GM23338 (cell line): ENCODE measurements around the gene MS4A18. TPM values are rescaled to one million over a fixed set of nuclear protein-coding genes. Genes with fewer than 3 reads are reported as not detected.

Experiments used
- ATAC-seq: fragments of 200-7000 bp; cut with Tn5 transposase; 3 replicates; pipeline ENCODE4 v1.9.1; 2020
- DNase-seq: peaks from one replicate; pipeline ENCODE4 v3.0.0-alpha.2; 2015; ENCODE audit warnings: low spot score
- H2AFZ ChIP-seq: fragments of 200-600 bp; sonication (generic); 2 replicates; pipeline ENCODE4 v1.8.0; 2016; ENCODE audit warnings: antibody characterized with exemption, mild to moderate bottlenecking, moderate library complexity
- H3F3A ChIP-seq: fragments of 200-600 bp; sonication (generic); replicated peaks from 2 replicates; pipeline ENCODE4 v1.8.0; 2017; ENCODE audit warnings: antibody characterized with exemption, mixed run types, low read depth
- H3K27ac ChIP-seq: fragments of 200-600 bp; sonication (generic); 2 replicates; pipeline ENCODE4 v1.6.1; 2016; ENCODE audit warnings: low read depth
- H3K27me3 ChIP-seq: fragments of 200-600 bp; sonication (generic); 2 replicates; pipeline ENCODE4 v1.8.0; 2016; ENCODE audit warnings: mild to moderate bottlenecking, mixed run types, moderate library complexity; ENCODE audit not compliant: insufficient read depth
- H3K36me3 ChIP-seq: fragments of 200-600 bp; sonication (generic); 2 replicates; pipeline ENCODE4 v1.8.0; 2016; ENCODE audit warnings: mild to moderate bottlenecking; ENCODE audit not compliant: insufficient read depth
- H3K4me1 ChIP-seq: fragments of 200-600 bp; sonication (generic); 2 replicates; pipeline ENCODE4 v1.8.0; 2016; ENCODE audit warnings: mild to moderate bottlenecking, moderate library complexity; ENCODE audit not compliant: insufficient read depth
- H3K4me2 ChIP-seq: fragments of 200-600 bp; sonication (generic); 2 replicates; pipeline ENCODE4 v1.7.1; 2017; ENCODE audit warnings: mixed run types
- H3K4me3 ChIP-seq: fragments of 200-600 bp; sonication (generic); 2 replicates; pipeline ENCODE4 v1.6.1; 2016; ENCODE audit warnings: mixed run types
- H3K79me2 ChIP-seq: fragments of 200-600 bp; sonication (generic); replicated peaks from 2 replicates; pipeline ENCODE4 v1.8.0; 2017; ENCODE audit warnings: mild to moderate bottlenecking; ENCODE audit not compliant: insufficient read depth
- H3K9me2 ChIP-seq: fragments of 200-600 bp; sonication (generic); 2 replicates; pipeline ENCODE4 v1.8.0; 2017; ENCODE audit not compliant: insufficient read depth
- H4K20me1 ChIP-seq: fragments of 200-600 bp; sonication (generic); replicated peaks from 2 replicates; pipeline ENCODE4 v1.8.0; 2017; ENCODE audit warnings: mild to moderate bottlenecking; ENCODE audit not compliant: insufficient read depth
- H3K27ac Mint-ChIP-seq: 2 replicates; pipeline ENCODE4 v1.8.0; 2020; ENCODE audit warnings: inconsistent platforms, mild to moderate bottlenecking, moderate library complexity, mixed read lengths
- H3K27me3 Mint-ChIP-seq: 3 replicates; pipeline ENCODE4 v1.8.0; 2022; ENCODE audit warnings: low read depth, mild to moderate bottlenecking, moderate library complexity, mixed read lengths, inconsistent platforms; ENCODE audit not compliant: insufficient read depth, poor library complexity
- H3K36me3 Mint-ChIP-seq: 3 replicates; pipeline ENCODE4 v1.8.0; 2021; ENCODE audit warnings: low read depth, mild to moderate bottlenecking, inconsistent platforms, moderate library complexity, mixed read lengths
- H3K4me1 Mint-ChIP-seq: 3 replicates; pipeline ENCODE4 v1.8.0; 2020; ENCODE audit warnings: mild to moderate bottlenecking, inconsistent platforms, mixed read lengths
- H3K4me3 Mint-ChIP-seq: 3 replicates; pipeline ENCODE4 v1.8.0; 2021; ENCODE audit warnings: moderate library complexity, mild to moderate bottlenecking, inconsistent platforms, mixed read lengths
- H3K9me3 Mint-ChIP-seq: 3 replicates; pipeline ENCODE4 v1.8.0; 2020; ENCODE audit warnings: moderate library complexity, mild to moderate bottlenecking, inconsistent platforms, mixed read lengths
- CREB1 ChIP-seq: fragments of 250-450 bp; sonication (Bioruptor Pico); IDR thresholded peaks from 2 replicates; pipeline ENCODE4 v1.5.0; 2020; ENCODE audit warnings: low read depth, mild to moderate bottlenecking, moderate library complexity
- EZH2 ChIP-seq: fragments of 200-600 bp; sonication (generic); IDR thresholded peaks from one replicate; pipeline ENCODE4 v1.8.0; 2017; ENCODE audit warnings: antibody characterized with exemption, mild to moderate bottlenecking, low read depth; ENCODE audit not compliant: unreplicated experiment
- NANOG ChIP-seq: IDR thresholded peaks from 2 replicates; pipeline ENCODE4 v1.6.1; 2016; ENCODE audit warnings: antibody characterized with exemption, borderline replicate concordance
- POLR2AphosphoS5 ChIP-seq: IDR thresholded peaks from 2 replicates; pipeline ENCODE4 v1.6.1; 2016; ENCODE audit warnings: antibody characterized with exemption, low read depth
- ZNF114 ChIP-seq: fragments of 250-450 bp; sonication (Bioruptor Pico); IDR thresholded peaks from 2 replicates; pipeline ENCODE4 v1.5.0; 2020; ENCODE audit warnings: mild to moderate bottlenecking, moderate library complexity
- polyA plus RNA-seq: library from polyadenylated mRNA; unstranded; fragments of >200 nt; fragmentation: Nextera tagmentation; extraction: Ambion mirVana; gene quantifications from 2 replicates; pipeline ENCODE4 v1.2.1, GENCODE V29; 2016
- total RNA-seq: library from RNA; depleted of rRNA; stranded (reverse); fragments of >200 nt; shearing (Covaris generic); gene quantifications from 2 replicates; pipeline ENCODE4 v1.2.3, GENCODE V29; 2014
- TF ChIP-seq, protein P1 (sequence below): IDR thresholded peaks from 2 replicates; pipeline ENCODE4 v1.6.1; 2016; ENCODE audit warnings: antibody characterized with exemption
- TF ChIP-seq, protein P2 (sequence below): fragments of 250-450 bp; sonication (Bioruptor Pico); IDR thresholded peaks from 2 replicates; pipeline ENCODE4 v1.5.0; 2020; ENCODE audit warnings: mild to moderate bottlenecking, moderate library complexity

Gene MS4A18
- total and polyA plus RNA-seq, 2 experiments from 2014 or later, result not detected

DNA sequence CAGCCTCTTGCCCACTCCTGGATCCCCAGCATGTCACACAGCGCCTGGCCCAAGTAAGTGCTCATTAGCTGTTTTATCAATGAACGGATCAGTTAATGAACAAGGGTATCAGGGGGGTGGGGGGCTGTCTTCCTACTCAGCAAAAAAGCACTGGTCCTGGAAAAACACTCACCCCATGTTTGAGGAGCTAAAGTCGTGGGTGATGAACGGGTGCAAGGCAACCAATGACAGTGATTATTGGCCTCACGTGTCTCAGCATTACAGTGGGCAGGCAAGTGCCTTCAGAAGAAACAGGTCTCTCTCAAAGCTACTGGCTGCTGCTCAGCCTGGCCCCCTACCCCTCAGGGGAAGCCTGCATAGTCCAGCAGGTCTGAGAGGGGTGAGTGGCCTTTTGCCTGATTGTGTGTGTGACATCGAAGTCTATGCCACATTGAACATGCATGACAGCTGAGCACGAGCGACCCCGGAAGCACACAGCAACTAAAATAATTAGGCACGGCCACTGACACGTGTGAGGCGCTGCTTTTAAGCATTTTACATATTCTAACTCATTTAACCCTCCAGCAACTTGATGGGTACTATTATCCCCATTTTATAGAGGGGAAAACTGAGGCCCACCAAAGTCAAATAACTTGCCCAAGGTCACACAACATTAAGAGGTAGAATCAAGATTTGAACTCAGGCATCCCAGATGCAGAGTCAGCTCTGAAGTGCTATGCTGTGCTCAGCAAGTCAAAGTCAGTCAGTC lies 58.0 kb downstream of the MS4A18 start:
- H3K4me3 Mint-ChIP-seq, result no peak overlapping the region
- Histone ChIP-seq H3K36me3 (no peaks in the 10 kb centered on the region), H3K4me2 (no peak overlapping the region), H3K4me3 (no peak overlapping the region), H3K79me2 (no peaks in the 10 kb centered on the region), H3K27me3 (no peaks in the 10 kb centered on the region), H2AFZ (no peak overlapping the region), H3F3A (no peaks in the 10 kb centered on the region), H3K27ac (no peak overlapping the region), H3K4me1 (no peaks in the 10 kb centered on the region), H4K20me1 (no peaks in the 10 kb centered on the region), H3K9me2 (peaks cover 4% of the 10 kb centered on the region; the same call in 1 of the 2 replicates)
- no peak overlapping the region for H3K27ac Mint-ChIP-seq
- no peaks in the 10 kb centered on the region for H3K4me1 Mint-ChIP-seq
- TF ChIP-seq EZH2 (no peak), POLR2AphosphoS5 (no peak), ZNF114 (no peak), CREB1 (CRISPR knock-in tag) (no peak), NANOG (no peak)
- TF ChIP-seq, protein P1, sequence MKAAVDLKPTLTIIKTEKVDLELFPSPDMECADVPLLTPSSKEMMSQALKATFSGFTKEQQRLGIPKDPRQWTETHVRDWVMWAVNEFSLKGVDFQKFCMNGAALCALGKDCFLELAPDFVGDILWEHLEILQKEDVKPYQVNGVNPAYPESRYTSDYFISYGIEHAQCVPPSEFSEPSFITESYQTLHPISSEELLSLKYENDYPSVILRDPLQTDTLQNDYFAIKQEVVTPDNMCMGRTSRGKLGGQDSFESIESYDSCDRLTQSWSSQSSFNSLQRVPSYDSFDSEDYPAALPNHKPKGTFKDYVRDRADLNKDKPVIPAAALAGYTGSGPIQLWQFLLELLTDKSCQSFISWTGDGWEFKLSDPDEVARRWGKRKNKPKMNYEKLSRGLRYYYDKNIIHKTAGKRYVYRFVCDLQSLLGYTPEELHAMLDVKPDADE, result no peak
- TF ChIP-seq, protein P2, sequence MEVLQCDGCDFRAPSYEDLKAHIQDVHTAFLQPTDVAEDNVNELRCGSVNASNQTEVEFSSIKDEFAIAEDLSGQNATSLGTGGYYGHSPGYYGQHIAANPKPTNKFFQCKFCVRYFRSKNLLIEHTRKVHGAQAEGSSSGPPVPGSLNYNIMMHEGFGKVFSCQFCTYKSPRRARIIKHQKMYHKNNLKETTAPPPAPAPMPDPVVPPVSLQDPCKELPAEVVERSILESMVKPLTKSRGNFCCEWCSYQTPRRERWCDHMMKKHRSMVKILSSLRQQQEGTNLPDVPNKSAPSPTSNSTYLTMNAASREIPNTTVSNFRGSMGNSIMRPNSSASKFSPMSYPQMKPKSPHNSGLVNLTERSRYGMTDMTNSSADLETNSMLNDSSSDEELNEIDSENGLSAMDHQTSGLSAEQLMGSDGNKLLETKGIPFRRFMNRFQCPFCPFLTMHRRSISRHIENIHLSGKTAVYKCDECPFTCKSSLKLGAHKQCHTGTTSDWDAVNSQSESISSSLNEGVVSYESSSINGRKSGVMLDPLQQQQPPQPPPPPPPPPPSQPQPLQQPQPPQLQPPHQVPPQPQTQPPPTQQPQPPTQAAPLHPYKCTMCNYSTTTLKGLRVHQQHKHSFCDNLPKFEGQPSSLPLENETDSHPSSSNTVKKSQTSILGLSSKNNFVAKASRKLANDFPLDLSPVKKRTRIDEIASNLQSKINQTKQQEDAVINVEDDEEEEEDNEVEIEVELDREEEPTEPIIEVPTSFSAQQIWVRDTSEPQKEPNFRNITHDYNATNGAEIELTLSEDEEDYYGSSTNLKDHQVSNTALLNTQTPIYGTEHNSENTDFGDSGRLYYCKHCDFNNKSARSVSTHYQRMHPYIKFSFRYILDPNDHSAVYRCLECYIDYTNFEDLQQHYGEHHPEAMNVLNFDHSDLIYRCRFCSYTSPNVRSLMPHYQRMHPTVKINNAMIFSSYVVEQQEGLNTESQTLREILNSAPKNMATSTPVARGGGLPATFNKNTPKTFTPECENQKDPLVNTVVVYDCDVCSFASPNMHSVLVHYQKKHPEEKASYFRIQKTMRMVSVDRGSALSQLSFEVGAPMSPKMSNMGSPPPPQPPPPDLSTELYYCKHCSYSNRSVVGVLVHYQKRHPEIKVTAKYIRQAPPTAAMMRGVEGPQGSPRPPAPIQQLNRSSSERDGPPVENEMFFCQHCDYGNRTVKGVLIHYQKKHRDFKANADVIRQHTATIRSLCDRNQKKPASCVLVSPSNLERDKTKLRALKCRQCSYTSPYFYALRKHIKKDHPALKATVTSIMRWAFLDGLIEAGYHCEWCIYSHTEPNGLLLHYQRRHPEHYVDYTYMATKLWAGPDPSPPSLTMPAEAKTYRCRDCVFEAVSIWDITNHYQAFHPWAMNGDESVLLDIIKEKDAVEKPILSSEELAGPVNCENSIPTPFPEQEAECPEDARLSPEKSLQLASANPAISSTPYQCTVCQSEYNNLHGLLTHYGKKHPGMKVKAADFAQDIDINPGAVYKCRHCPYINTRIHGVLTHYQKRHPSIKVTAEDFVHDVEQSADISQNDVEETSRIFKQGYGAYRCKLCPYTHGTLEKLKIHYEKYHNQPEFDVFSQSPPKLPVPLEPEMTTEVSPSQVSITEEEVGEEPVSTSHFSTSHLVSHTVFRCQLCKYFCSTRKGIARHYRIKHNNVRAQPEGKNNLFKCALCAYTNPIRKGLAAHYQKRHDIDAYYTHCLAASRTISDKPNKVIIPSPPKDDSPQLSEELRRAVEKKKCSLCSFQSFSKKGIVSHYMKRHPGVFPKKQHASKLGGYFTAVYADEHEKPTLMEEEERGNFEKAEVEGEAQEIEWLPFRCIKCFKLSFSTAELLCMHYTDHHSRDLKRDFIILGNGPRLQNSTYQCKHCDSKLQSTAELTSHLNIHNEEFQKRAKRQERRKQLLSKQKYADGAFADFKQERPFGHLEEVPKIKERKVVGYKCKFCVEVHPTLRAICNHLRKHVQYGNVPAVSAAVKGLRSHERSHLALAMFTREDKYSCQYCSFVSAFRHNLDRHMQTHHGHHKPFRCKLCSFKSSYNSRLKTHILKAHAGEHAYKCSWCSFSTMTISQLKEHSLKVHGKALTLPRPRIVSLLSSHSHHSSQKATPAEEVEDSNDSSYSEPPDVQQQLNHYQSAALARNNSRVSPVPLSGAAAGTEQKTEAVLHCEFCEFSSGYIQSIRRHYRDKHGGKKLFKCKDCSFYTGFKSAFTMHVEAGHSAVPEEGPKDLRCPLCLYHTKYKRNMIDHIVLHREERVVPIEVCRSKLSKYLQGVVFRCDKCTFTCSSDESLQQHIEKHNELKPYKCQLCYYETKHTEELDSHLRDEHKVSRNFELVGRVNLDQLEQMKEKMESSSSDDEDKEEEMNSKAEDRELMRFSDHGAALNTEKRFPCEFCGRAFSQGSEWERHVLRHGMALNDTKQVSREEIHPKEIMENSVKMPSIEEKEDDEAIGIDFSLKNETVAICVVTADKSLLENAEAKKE (CRISPR knock-in tag), result no peak
- no peak for DNase-seq
- ATAC-seq, result no peak
- no peaks in the 10 kb centered on the region for H3K36me3 Mint-ChIP-seq
- no peaks in the 10 kb centered on the region for H3K27me3 Mint-ChIP-seq
- no peaks in the 10 kb centered on the region; the same call in 2 of the 3 replicates for H3K9me3 Mint-ChIP-seq
